ENCODE measurements around the gene RBBP4.
"Not testable (repeated sequence)": the region's sequence is repeated elsewhere in the genome, so short reads cannot be mapped to it uniquely, and the experiment has no call there.

RBBP4 gene

GRCh38 chr1:32636914-32637645 is 13.9 kb upstream of the RBBP4 start:
- in situ Hi-C loops (cut with MboI; ENCODE audit: low sequenced_read_pairs), result no loop called here

GRCh38 chr1:32639489-32640075 is 11.4 kb upstream of the RBBP4 start:
- in situ Hi-C loops (cut with MboI; ENCODE audit: low sequenced_read_pairs), result no loop called here

GRCh38 chr1:32642292-32642827 is 8.6 kb upstream of the RBBP4 start:
- in situ Hi-C loops (cut with MboI; ENCODE audit: low sequenced_read_pairs), result not testable (repeated sequence)

GRCh38 chr1:32644426-32644825 is 6.6 kb upstream of the RBBP4 start:
- in situ Hi-C loops (cut with MboI; ENCODE audit: low sequenced_read_pairs), result no loop called here

- in situ Hi-C loops (cut with MboI; ENCODE audit: low sequenced_read_pairs), result no loop called here
Observed at GRCh38 chr1:32647308-32648134, 3.5 kb upstream of the RBBP4 start.

- in situ Hi-C loops (cut with MboI; ENCODE audit: low sequenced_read_pairs), result no loop called here
Observed at GRCh38 chr1:32650248-32650751, 708 bp upstream of the RBBP4 start, which contains the start of gene ZBTB8OS. ZBTB8OS (minus strand) TSS chr1:32650550; CDS start chr1:32650529, 21 bp downstream.

- in situ Hi-C loops (cut with MboI; ENCODE audit: low sequenced_read_pairs), result no loop called here
Observed at GRCh38 chr1:32651461-32652073, 559 bp downstream of the RBBP4 start.

GRCh38 chr1:32652244-32652962 is 1.4 kb downstream of the RBBP4 start:
- in situ Hi-C loops (cut with MboI; ENCODE audit: low sequenced_read_pairs), result no loop called here

GRCh38 chr1:32659581-32659980 is 8.6 kb downstream of the RBBP4 start:
- in situ Hi-C loops (cut with MboI; ENCODE audit: low sequenced_read_pairs), result no loop called here

- in situ Hi-C loops (cut with MboI; ENCODE audit: low sequenced_read_pairs), result no loop called here
Observed at GRCh38 chr1:32665915-32666314, 14.9 kb downstream of the RBBP4 start.

- in situ Hi-C loops (cut with MboI; ENCODE audit: low sequenced_read_pairs), result no loop called here
Observed at GRCh38 chr1:32666901-32667566, 16.0 kb downstream of the RBBP4 start.

GRCh38 chr1:32668716-32669115 is 17.7 kb downstream of the RBBP4 start:
- in situ Hi-C loops (cut with MboI; ENCODE audit: low sequenced_read_pairs), result not testable (repeated sequence)

GRCh38 chr1:32676945-32677344 is 25.9 kb downstream of the RBBP4 start:
- in situ Hi-C loops (cut with MboI; ENCODE audit: low sequenced_read_pairs), result no loop called here

GRCh38 chr1:32679993-32680392 is 29.0 kb downstream of the RBBP4 start:
- in situ Hi-C loops (cut with MboI; ENCODE audit: low sequenced_read_pairs), result not testable (repeated sequence)

GRCh38 chr1:32680642-32681041 is 29.6 kb downstream of the RBBP4 start:
- in situ Hi-C loops (cut with MboI; ENCODE audit: low sequenced_read_pairs), result no loop called here

- in situ Hi-C loops (cut with MboI; ENCODE audit: low sequenced_read_pairs), result no loop called here
Observed at GRCh38 chr1:32681509-32681908, 30.5 kb downstream of the RBBP4 start.

GRCh38 chr1:32681999-32682398 is 31.0 kb downstream of the RBBP4 start:
- in situ Hi-C loops (cut with MboI; ENCODE audit: low sequenced_read_pairs), result no loop called here

- in situ Hi-C loops (cut with MboI; ENCODE audit: low sequenced_read_pairs), result no loop called here
Observed at GRCh38 chr1:32683397-32683796, 32.4 kb downstream of the RBBP4 start.

- in situ Hi-C loops (cut with MboI; ENCODE audit: low sequenced_read_pairs), result no loop called here
Observed at GRCh38 chr1:32684167-32684811, 33.3 kb downstream of the RBBP4 start.
